Activated T-cell treated with anti-CD3 and anti-CD28 coated beads, Interleukin-2, amount 50 U/mL, for 1 hour (primary cell): Measurements from ENCODE around the gene SH3GLB1.

Experiments used
- DNase-seq: peaks from one replicate; pipeline ENCODE4 v3.0.0-alpha.2; 2020

The SH3GLB1 gene

DNA sequence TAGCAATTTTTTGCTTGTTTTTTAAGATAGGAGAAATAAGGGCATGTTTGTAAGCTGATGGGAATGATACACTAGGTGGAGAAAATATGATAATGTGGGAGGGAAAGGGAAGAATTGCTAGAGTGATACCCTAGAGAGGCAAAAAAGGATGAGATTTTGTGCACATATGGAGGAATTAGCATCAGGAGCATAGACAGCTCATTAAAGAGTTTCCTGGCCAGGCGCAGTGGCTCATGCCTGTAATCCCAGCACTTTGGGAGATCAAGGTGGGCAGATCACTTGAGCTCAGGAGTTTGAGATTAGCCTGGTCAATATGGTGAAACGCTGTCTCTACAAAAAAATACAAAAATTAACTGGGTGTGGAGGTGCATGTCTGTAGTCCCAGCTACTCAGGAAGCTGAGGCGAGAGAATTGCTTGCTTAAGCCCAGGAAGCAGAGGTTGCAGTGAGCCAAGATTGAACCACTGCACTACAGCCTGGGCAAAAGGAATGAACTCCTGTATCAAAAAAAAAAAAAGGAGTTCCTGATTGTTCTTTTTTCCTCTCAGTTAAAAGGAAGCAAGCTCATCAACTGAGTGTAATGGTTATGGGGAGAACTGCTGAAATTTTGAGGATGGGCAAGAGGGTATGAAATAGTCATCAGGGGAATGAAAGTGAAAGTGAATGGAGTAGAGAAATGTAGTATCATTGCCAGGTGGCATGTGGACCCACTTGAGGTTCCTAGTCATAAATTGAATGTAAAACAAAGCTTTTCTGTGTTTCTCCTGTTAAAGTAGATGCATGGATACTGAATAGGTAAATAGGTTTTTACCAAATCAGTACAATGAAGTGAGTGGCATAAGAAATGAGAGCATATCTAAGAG, 35.5 kb downstream of the SH3GLB1 start:
- no peak for DNase-seq

DNA sequence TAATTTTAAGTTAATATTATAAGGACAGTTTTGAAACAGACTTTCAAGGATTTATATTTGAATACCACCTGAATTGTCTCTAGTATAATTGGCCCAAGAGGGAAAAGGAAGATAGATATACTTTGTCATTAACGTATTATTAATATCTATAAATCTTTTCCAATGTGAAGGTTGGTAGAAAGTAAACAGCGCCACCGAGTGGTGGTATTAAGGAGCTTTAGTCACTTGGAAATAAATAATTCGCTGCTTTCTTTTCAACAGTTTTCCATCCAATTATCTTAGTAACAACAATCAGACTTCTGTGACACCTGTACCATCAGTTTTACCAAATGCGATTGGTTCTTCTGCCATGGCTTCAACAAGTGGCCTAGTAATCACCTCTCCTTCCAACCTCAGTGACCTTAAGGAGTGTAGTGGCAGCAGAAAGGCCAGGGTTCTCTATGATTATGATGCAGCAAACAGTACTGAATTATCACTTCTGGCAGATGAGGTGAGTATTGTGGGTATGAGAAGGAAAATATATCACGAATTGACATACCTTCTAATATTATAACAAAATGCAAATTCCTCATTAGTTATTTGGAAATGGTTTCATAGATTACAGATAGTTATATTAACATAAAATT, 37.7 kb downstream of the SH3GLB1 start:
- no peak for DNase-seq

DNA sequence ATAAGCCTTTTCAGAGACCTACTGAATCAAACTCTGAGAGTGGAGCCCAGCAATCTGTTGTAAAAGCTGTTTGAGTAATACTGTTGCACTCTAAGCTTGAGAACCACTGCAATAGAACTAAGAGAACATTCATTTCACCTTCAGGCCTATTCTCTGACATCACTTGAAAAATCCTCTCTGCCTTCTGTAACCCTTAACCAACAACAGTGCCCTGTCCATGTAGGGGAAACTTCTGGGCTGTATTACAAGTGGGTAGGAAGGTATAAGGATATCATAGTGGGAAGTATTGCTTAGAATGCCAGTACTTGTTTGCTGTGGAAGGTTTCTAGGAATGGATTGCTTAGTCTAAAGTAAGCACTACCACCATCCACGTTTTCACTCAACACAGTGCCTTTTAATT, 42.9 kb downstream of the SH3GLB1 start:
- DNase-seq, result no peak

DNA sequence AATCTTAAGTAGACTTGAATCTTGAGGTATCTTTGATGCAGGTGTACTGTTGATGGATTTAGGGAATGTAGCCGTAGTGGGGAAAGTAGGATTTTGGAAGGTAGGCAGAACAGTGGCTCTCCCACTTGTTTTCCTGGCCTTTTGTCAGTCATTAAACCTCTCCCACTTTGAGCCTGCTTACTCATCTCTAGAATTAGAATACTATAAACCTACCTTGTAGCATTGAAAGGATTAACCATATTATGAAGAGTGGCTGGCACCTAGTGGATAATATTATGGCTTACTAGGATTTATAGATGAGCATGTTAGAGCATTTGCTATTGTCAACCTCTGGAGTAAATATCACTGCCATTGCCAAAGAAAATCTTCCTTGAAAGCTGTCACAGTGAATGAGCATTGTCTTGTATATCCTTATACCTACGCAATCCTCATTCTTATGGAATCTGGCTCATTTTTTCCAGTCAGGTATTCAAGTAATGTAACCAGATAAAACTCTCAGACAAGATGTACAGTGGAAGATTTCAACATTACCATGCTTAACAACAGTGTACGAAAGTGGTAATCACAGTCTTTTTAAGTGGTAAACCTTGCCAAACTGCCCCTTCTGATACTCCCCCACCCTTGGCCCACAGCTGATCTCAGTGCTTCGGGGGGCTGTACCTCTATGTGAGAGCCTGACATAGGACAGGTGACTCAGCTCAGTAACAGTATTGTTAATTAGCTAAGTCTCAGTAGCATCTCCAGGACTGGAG, 44.4 kb downstream of the SH3GLB1 start:
- no peak for DNase-seq

DNA sequence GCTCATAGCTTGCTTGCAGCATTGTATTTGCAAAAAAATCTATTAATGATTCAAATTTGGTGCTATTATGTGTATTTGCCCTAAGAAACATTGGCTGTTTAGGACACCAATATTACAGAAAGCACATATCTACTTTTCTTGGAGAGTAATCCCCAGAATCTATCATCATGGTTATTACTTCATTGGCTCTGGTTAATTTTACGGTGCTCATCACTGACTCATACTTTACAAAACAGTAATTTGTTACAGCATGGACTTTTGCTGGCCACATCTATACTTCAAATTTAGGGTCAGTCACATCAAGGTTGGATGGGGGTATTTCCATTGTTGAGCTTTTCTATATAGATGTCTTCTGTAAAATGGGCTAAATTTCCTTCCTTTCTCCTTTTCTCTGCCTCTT, 45.7 kb downstream of the SH3GLB1 start:
- no peak for DNase-seq

DNA sequence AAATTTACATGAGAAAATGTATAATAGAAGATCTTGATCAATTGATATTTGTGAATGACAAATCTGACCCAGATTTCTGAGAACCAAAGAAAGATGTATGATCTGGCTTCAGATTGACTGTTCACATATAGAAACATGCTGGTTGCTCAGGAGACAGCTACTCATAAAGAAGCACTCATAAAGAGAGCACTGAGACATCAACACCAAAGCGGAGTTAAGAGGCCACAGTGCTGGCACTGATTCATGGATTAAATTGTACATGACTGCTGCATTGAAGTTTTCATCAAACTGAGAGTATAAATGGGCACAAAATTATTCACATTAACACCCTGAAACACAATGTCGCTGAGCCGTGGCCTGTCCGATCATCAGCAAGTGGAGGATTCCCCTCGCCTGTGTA, 46.2 kb downstream of the SH3GLB1 start:
- no peak for DNase-seq

DNA sequence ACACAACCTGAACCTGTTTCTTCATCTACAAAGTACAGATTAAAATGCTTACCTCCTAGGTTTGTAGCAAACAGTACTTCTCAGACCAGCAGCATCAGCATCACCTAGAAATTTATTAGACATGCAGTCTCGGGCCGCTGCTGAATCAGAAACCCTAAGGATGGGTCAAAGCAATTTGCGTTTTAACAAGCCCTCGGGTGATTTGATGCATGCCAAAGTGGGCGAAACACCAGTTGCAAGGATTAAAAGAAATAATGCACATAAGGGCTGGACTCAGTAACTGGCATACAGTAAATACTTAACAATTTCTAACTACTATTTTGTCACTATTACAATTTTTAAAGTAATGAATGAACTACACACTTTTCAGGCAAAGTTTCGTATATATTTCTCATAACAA, 47.5 kb downstream of the SH3GLB1 start:
- DNase-seq, result no peak

DNA sequence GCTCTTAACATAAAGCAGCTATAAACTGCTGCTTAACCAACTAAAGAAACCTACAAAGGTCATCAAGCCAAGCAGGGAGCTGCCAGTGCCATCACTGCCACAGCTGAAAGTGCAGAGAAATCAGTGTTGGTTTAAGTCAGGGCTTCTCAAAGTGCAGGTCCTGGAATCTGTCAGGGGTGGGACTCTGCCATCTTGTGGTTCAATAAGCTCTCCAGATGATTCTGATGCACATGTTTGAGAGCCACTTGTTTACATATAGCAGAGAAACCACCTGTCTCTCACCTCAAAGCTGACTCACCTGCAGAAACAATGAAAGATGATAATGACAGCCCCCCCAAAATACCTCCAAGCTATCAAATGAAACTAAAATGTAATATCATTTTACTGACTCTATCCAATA, 49.3 kb downstream of the SH3GLB1 start:
- no peak for DNase-seq

DNA sequence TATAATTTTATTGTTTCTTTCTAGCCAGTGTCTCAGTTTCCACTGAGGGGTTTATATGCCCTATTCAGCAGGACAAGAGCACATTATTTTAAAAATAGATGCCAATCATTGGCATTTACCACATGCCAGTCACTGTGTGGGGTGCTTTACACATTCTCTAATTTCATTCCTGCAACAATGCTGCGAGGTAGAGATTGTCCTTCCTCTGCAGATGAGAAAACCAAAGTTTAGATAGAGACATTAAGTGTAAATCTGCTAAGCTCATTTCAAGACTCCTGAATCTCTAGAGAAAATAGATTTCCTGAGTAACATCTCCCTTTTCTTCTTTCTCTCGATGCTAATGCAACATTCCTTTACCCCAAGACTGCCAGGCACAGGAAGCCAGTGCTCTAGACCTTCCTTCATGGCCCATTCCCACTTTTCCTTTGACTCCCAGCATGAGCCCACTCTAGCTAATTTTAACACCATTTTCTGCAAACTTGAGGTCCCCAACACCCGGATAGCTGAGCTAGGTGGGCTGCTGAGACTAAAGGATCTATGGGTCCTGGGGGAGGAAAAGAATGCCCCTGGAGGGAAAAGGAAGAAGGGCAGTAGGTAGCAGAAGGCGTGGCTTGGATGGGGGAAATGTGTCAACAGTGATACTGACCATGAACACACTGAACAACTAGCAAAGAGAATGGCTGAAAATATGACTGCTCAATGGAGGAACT, 50.0 kb downstream of the SH3GLB1 start:
- no peak for DNase-seq

DNA sequence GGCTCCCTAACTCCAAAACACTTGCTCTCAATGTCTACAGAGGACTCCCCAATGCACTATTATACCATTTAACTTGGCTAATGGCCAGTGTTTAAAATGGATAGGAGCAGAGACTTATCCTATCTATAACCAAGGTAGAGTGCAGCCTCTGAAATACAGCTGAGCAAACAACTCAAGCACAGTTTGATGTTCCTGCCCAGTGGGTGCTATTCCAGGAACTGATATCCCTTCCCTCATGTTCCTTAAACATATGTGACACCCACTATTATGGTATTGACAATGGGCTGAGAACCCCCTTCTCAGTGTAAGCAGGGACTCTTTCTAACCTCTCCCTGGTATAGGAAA, 51.7 kb downstream of the SH3GLB1 start:
- DNase-seq, result no peak

DNA sequence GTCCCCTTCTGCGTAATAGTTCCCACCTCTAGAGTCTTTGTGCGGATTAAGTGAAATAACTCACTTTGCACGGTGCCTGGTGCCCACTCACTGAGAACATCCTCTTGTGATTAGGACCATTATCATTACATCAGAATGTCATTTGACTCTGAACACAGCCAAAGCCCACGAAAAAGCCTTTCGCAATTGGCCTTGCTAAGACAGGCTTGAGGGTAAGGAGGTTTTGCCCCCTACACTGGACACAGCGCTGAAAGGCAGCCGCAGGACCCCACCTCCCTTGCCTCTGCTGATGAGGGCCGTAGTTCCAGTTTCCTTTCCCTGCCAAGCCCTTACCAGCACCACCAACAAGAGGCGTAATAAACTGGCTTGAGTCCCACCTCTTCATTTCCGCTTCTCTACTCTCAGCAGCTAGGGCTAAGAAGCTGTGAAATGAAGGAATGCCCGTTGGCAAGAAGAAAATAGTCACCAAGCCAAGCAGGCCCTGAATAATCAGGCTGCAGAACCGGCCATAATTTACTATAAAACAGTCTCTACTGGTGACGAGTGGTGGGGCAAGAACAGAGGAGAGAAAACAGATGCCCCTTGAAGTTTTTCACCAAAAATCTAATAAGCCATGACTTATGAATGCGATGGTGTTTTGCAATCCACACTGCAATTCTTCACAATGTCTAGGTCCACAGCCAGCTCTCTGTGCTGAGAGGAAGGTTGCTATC, 53.1 kb downstream of the SH3GLB1 start:
- no peak for DNase-seq

DNA sequence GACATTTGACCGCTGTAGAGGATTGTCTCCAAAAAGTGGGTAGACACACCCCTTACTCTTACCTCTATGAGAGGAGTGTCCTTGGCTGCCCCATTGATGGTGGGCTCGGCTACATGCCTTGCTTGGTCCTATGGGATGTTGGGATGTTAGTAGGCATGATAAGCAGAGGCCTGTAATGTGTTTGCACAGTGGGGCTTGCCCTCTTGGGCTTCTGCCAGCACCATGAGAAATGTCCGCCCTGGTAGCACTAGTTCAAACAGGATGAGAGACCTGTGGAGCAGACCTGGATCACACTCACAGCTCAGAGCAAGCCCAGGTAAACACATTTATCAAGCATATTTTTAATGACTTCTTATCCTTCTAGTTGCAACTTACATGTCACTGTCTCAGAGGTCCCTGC, 54.2 kb downstream of the SH3GLB1 start:
- no peak for DNase-seq

DNA sequence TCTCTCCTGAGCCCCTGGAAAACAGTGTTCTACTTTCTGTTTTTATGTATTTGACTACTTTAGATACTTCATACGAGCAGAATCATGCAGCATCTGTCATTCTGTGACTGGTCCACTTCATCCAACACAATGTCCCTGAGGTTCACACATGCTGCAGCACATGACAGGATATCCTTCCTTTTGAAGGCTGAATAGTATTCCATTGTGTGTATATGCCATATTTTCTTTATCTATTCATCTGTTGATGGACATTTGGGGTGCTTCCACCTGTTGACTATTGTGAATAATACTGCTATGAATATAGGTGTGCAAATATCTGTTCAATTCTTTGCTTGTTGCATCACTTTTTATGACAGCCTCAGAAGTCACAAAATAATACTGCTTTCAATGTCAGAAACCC, 55.8 kb downstream of the SH3GLB1 start:
- no peak for DNase-seq

DNA sequence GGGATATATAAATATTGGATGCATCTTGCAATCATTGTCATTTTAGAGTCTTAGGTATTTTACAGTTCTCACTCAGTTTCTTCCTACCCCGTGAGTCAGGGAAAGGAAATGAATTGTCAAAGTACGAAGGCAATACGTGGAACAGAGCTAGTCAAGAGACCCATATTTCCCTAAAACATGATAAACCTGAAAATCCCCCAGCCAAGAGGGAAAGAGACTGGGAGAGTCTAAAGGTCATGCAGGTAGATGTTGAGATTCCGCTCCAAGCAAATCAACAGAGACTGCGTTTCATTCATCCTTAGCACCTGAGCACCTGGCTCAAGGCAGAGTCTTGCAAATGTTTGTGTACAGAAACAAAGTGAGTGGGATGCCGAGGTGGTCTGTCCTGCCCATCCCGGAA, 58.0 kb downstream of the SH3GLB1 start:
- no peak for DNase-seq

DNA sequence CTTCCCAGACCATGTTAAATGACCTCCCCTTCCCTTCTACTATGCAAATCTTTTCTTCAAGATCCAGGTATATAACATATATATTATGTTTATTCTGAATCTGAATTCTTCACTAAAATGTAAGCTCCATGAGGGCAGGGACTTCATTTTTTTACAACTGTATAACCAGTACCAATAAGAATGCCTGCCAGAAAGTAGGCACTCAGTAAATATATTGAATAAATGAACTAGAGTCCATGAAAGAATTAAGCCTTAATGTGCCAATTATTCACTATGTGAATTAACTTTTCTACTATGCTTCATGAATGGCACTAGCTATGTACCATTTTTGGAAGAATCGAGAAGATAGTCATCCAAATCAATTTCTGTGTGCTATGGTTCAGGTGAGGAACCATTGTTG, 60.1 kb downstream of the SH3GLB1 start:
- no peak for DNase-seq

DNA sequence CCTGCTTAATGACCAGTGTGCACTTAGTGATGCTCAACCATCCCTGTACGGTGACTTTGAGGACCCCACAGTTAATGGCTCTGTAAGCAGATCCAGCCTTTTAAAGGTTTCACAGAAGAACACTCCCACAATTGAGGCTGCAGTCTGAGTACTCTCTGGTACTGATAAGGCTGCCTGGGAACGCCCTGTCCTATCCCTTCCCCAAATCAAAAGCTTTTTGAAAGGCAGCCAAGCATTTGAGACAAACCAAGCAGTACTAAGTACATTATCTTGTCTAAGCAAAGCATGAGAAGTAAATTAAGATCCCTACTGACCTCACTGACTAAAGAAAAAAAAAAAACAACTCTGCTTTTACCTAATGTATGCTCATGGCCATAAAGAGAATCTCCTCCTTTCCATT, 60.7 kb downstream of the SH3GLB1 start:
- no peak for DNase-seq

DNA sequence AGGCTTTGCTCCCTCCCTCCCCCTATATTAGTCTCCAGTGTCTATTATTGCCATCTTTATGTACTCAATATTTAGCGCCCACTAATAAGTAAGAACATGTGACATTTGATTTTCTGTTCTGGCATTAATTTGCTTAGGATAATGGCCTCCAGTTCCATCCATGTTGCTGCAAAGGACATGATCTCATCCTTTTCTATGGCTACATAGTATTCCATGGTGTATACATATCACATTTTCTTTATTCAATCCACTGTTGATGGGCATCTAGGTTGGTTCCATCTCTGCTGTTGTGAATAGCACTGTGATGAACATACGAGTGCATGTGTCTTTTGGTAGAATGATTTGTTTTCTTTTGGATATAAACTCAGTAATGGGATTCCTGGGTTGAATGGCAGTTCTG, 61.3 kb downstream of the SH3GLB1 start:
- DNase-seq, result no peak

DNA sequence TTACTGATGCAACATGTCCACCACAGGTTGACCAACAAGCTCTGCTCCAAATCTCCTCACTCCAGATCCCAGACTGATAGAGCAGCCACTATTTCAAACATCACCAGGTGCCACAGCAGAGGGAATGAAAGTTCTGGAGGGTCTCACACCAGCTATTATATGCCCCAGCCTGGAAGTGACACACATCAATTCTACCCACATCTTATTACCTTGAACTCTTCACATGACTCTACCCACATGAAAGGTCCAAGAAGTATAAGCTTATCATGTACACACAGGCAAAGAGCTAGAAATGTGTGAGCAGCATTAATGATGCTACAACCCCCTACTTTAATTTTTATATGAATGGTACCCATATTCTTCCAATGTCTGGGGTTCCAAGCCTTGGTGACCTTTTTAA, 64.2 kb downstream of the SH3GLB1 start:
- DNase-seq, result no peak

DNA sequence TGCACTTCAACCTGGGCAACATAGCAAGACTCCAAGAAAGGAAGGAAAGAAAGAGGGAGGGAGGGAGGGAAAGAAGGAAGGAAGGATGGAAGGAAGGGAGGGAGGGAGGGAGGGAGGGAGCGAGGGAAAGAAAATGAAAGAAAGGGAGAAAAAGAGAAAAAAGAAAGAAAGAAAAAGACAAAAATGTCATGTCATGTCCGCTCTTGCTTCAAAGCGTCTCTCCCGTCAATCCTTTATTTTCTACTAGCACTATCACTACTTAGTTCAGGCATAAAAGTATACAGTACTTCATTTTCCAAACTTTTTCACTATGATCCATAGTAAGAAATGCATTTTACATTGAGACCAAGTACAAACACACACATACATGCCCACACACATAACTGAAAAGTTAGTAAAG, 64.7 kb downstream of the SH3GLB1 start:
- no peak for DNase-seq

DNA sequence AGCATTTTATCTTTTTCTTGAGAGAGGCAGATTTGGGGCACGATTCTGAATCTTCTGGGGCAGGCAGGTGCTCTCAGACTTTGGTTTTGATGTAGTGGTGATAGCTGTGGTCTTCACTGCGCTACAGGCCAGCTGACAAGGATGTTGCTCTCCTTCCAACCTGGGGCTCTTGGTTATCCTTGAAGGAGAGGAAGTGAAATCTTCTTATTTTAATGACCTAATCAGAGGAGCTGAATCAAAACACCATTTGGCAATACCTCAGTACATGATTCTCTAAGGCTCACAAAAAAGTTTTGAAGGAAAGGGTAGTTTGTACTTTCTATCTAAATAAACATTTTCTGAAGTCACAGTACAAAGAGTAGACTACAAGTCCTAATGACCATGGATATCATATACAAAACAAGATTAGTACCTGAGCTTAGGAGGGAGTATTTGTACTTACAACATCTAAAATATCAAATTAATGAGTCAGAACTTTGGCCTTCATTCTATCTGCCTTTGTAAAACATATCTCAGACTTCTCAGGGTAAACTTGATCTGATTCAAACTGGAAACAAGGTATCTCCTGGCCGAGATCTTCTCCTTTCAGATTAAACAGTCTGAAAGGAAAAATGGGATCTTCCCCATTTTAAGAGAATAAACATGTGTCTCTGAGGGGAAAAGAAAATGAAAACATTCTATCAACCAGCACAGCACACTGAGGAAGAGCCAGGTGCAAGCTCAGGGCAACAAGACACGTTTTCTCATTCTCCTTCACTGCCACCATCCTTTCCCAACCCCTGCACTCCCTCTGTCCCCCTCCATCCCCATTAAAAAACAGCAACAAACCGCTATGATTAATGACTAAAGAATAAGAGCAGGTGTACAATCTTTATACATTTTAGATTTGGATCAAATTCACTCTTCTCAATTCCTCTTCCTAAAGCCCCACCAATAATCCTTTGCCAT, 69.2 kb downstream of the SH3GLB1 start:
- DNase-seq, result no peak
